Keratinocyte (primary cell): Measurements from ENCODE around the gene MSGN1.

Source experiments
- EZH2 ChIP-seq: IDR thresholded peaks from one replicate; pipeline ENCODE4 v1.6.1; 2012; ENCODE audit warnings: inconsistent platforms, mild to moderate bottlenecking, low read length, moderate library complexity
- TF ChIP-seq, protein P1 (sequence below), 3 experiments: IDR thresholded peaks in 1 of 3; conservative IDR thresholded peaks in 1 of 3; optimal IDR thresholded peaks in 1 of 3; 2 replicates in 2 of 3; 3 replicates in 1 of 3; pipeline versions ENCODE3 to v1.5.1; 2011; ENCODE audit warnings: low read length in 3 of 3, mild to moderate bottlenecking in 3 of 3, moderate library complexity in 2 of 3, control low read depth in 1 of 3, inconsistent platforms in 1 of 3; ENCODE audit not compliant: insufficient read depth in 2 of 3; ENCODE audit errors: extremely low read depth in 1 of 3

GRCh38 chr2:17786727-17787126, 29.5 kb upstream of the MSGN1 start:
- TF ChIP-seq, protein P1, sequence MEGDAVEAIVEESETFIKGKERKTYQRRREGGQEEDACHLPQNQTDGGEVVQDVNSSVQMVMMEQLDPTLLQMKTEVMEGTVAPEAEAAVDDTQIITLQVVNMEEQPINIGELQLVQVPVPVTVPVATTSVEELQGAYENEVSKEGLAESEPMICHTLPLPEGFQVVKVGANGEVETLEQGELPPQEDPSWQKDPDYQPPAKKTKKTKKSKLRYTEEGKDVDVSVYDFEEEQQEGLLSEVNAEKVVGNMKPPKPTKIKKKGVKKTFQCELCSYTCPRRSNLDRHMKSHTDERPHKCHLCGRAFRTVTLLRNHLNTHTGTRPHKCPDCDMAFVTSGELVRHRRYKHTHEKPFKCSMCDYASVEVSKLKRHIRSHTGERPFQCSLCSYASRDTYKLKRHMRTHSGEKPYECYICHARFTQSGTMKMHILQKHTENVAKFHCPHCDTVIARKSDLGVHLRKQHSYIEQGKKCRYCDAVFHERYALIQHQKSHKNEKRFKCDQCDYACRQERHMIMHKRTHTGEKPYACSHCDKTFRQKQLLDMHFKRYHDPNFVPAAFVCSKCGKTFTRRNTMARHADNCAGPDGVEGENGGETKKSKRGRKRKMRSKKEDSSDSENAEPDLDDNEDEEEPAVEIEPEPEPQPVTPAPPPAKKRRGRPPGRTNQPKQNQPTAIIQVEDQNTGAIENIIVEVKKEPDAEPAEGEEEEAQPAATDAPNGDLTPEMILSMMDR (optimal IDR thresholded peaks at IDR 0.05 in 1 of 3, IDR thresholded peaks at IDR 0.05 in 1 of 3, conservative IDR thresholded peaks at IDR 0.05 in 1 of 3; ENCODE audit: extremely low read depth in 1 of 3, insufficient read depth in 2 of 3, low read length in 3 of 3) = no peak
- TF ChIP-seq EZH2 = no peak
